H1 (cell line): Measurements from ENCODE around the gene ALG14.

Experiments used
- ASH2L ChIP-seq: fragments of 200-600, 300-600 bp; sonication (generic); IDR thresholded peaks from one replicate; pipeline ENCODE4 v1.7.1; 2017; ENCODE audit warnings: low read length
- CBX5 ChIP-seq: fragments of 300-800, 300-1000 bp; sonication (generic); IDR thresholded peaks from 2 replicates; pipeline ENCODE4 v1.7.1; 2016; ENCODE audit warnings: antibody characterized with exemption, low read length, low read depth
- CTCF ChIP-seq, 3 experiments: IDR thresholded peaks; 1 replicate in 2 of 3; 2 replicates in 1 of 3; pipeline versions ENCODE4 v1.5.1 to v1.6.1; 2011; ENCODE audit warnings: low read length in 3 of 3, mild to moderate bottlenecking in 3 of 3, inconsistent platforms in 2 of 3, low read depth in 1 of 3, moderate library complexity in 1 of 3; ENCODE audit not compliant: insufficient read depth in 1 of 3; ENCODE audit errors: control extremely low read depth in 1 of 3
- EP300 ChIP-seq, 2 experiments: IDR thresholded peaks; 1 replicate in 1 of 2; 2 replicates in 1 of 2; pipeline ENCODE4 v1.6.1; 2011 to 2012; ENCODE audit warnings: low read depth in 2 of 2, low read length in 2 of 2, mild to moderate bottlenecking in 2 of 2, borderline replicate concordance in 1 of 2, inconsistent platforms in 1 of 2, moderate library complexity in 1 of 2
- MAX ChIP-seq: IDR thresholded peaks from 2 replicates; pipeline ENCODE4 v1.6.1; 2012; ENCODE audit warnings: inconsistent platforms
- POLR2A ChIP-seq, 2 experiments: IDR thresholded peaks; 1 replicate in 1 of 2; 2 replicates in 1 of 2; pipeline ENCODE4 v1.6.1; 2011; ENCODE audit warnings: low read depth in 2 of 2, low read length in 2 of 2, mild to moderate bottlenecking in 2 of 2; ENCODE audit errors: control extremely low read depth in 1 of 2
- SIRT6 ChIP-seq: IDR thresholded peaks from one replicate; pipeline ENCODE4 v1.7.1; 2012; ENCODE audit warnings: low read length, inconsistent platforms
- SP2 ChIP-seq: IDR thresholded peaks from 2 replicates; pipeline ENCODE4 v1.6.1; 2012; ENCODE audit warnings: mild to moderate bottlenecking, low read length, inconsistent platforms
- SUZ12 ChIP-seq: fragments of 200-600 bp; sonication (generic); IDR thresholded peaks from 2 replicates; pipeline ENCODE4 v1.6.1; 2012; ENCODE audit warnings: mild to moderate bottlenecking, inconsistent platforms, low read length, moderate library complexity, mixed read lengths
- TAF1 ChIP-seq: IDR thresholded peaks from 2 replicates; pipeline ENCODE4 v1.6.1; 2011; ENCODE audit warnings: mild to moderate bottlenecking, low read depth, low read length
- YY1 ChIP-seq: IDR thresholded peaks from 2 replicates; pipeline ENCODE4 v1.6.1; 2011; ENCODE audit warnings: low read depth, mild to moderate bottlenecking, low read length
- TF ChIP-seq, protein P1 (sequence below): IDR thresholded peaks from 2 replicates; pipeline ENCODE4 v1.6.1; 2012; ENCODE audit warnings: inconsistent platforms

DNA sequence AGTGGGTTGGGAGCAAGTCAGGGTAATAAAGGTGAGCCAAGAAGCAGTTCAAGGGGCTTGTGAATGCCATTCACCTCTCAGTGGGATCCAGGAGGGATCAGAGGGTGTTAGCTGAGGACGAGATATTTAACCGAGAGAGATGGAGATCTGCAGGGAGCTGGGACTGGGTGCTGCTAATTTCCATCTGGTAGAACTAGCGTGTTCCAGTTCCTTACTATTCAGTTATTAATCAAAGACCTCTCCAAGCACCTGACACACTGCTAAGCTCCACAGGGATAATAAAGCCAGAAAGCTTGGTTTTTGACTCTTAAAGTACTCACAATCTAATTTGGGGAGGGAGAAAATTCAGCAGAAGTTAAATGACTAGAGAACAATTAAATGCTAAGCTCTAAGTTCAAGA lies 57.7 kb downstream of the ALG14 start:
- TF ChIP-seq SUZ12 (no peak), CTCF (IDR thresholded peaks at IDR 0.05; ENCODE audit: control extremely low read depth in 1 of 3, insufficient read depth in 1 of 3, low read depth in 1 of 3, low read length in 3 of 3) (no peak), EP300 (IDR thresholded peaks at IDR 0.05; ENCODE audit: borderline replicate concordance in 1 of 2, low read depth in 2 of 2, low read length in 2 of 2) (no peak), SP2 (no peak), YY1 (no peak), ASH2L (no peak), SIRT6 (no peak), MAX (no peak), TAF1 (no peak), CBX5 (no peak), POLR2A (IDR thresholded peaks at IDR 0.05; ENCODE audit: control extremely low read depth in 1 of 2, low read depth in 2 of 2, low read length in 2 of 2) (no peak)
- TF ChIP-seq, protein P1, sequence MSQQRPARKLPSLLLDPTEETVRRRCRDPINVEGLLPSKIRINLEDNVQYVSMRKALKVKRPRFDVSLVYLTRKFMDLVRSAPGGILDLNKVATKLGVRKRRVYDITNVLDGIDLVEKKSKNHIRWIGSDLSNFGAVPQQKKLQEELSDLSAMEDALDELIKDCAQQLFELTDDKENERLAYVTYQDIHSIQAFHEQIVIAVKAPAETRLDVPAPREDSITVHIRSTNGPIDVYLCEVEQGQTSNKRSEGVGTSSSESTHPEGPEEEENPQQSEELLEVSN, result no peak
